ENCODE measurements around the gene INMT.

GRCh38 chr7:30702200-30702599 is 49.7 kb upstream of the INMT start:
- TF ChIP-seq POLR2A (IDR thresholded peaks at IDR 0.05; ENCODE audit: low read length) = no peak
- TF ChIP-seq CTCF (IDR thresholded peaks at IDR 0.05) = no peak
- TF ChIP-seq MAX (IDR thresholded peaks at IDR 0.05) = no peak
